ENCODE data around the gene TEX30.
A peak's percentile ranks its signal among the peaks of the same experiment; 100 is the strongest.
"Not testable (repeated sequence)": the region's sequence is repeated elsewhere in the genome, so short reads cannot be mapped to it uniquely, and the experiment has no call there.

TEX30 gene

DNA sequence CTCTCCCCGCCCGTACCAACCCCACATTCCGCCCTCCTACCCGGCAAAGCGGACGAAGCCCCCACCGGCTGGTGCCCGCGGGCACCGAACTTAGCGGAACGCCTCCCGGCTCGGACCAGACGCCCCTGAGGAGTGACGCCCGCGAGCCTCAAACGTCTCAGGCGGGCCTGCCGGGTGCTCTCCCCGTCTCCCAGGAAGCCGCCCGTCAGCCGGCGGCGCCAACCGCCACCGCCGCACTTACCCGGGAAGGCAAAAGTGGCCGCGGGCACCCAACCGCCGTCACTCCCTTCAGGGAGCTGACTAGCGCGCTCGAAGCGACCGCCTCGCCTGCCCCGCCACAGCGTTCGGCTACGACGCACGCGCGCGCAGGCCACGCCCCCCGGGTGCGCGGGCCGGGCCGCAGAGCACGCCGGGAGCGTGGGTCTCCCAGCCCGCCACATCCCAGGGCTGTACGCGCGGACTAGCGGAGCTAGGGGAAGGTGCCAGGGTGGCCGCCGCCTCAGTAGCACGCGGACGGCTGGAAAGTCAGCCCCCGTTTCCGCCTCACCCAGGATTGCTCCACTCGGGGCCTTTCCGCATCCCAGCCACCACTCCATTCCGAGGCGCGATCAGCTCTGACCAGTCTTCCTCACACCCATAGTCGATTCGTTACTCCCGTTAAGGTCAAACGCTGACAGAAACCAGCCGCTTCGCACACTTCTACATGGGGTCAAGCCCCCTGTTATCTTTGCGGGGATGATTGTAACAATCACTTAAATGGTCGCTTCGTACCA is at the start of gene TEX30:
TSS of gene TEX30 (minus strand) at position 346 of the 773 bp plus-strand sequence. CDS start 3,760 bp downstream, outside the sequence.
- peak; percentile 71 to 85 for DNase-seq (ENCODE audit: extremely low read depth in 1 of 2, low read depth in 1 of 2)

DNA sequence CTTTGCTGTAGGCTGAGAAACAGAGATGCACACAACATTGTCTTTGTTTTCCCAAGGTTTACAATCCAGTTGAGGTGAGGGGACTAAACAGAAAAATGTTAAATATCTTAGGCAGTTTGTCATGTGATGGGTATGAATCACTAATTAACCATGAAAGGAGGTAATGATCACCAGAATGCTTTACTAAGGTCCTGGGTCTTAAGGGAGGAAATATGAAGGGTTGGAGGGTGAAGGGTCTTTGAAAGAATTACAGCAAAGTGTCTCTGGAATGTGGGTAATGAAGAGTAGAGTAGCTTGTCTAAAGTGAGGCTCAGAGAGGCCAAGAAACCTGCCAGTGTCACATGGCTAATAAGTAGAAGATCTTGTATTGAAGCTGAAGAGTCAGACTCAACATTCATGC is 44.3 kb upstream of the TEX30 start:
- no peak for DNase-seq (ENCODE audit: extremely low read depth in 1 of 2, low read depth in 1 of 2)

DNA sequence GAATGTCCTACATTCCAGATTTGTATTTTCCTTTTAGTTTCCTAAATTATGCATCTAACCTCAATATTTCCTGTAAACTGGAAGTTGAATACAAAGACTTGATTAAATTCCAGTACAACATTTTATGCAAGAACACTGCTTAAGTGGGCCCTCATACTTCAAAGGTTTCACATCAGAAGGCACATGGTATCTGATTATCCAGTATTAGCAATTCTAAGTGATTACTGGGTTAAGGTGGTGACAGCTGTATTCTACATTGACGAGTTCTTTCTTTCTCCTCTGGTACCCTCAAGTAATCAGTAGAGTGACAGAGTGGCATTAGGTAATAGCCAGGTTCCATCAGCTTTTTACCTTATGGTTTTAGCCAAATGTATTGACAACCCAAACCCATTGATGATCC is 43.7 kb upstream of the TEX30 start:
- no peak for DNase-seq (ENCODE audit: extremely low read depth in 1 of 2, low read depth in 1 of 2)

DNA sequence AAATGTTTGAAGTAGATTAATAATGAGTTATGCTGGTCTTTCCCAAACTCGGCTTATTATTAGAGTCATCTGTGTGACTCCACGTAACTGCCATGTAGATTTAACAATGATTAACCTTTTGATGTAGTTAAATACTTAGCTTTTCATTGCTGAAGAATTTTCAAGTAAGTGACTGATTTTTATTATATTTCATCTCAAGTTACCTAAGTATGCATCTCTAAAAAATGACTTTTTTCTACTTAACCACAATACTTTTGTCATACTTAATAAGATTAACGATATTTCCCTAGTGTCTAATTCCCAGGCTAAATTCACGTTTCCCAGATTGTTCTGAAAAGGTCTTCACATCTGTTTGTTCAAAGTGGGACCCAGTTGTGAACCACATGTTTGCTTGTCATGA is 43.1 kb upstream of the TEX30 start:
- no peak for DNase-seq (ENCODE audit: extremely low read depth in 1 of 2, low read depth in 1 of 2)

DNA sequence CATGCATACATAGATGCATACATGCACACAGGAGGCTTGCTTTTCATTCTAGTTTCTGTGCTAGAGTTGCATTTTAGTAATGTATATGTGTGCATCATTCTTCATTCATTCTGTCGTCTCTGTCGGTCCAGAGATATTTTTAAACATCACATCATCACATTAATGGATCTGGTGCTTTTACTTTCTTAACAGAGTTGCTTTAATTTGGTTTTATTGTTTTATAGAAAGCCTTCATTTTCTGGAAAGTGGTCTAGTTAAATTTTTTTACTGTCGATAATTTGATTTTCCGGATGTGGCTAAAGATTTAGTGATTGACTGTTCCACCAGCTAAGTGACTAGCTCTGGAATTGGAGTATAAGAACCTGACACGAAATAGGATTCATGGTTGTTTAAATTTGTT is 42.2 kb upstream of the TEX30 start:
- no peak for DNase-seq (ENCODE audit: extremely low read depth in 1 of 2, low read depth in 1 of 2)

DNA sequence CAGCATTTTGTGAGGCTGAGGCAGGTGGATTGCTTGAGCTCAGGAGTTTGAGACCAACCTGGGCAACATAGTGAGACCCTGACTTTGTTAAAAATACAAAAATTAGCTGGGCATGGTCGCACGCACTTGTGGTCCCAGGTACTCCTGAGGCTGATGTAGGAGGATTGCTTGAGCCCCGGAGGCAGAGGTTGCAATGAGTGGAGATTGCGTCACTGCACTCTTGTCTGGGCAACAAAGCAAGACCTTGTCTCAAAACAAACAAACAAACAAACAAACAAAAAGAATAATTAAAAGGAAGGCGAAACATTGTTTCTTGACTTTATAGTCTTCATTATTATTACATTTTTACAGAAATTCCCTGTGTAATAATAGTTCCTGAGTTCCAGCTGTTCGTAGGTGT is 41.2 kb upstream of the TEX30 start:
- DNase-seq (ENCODE audit: extremely low read depth in 1 of 2, low read depth in 1 of 2) = no peak

DNA sequence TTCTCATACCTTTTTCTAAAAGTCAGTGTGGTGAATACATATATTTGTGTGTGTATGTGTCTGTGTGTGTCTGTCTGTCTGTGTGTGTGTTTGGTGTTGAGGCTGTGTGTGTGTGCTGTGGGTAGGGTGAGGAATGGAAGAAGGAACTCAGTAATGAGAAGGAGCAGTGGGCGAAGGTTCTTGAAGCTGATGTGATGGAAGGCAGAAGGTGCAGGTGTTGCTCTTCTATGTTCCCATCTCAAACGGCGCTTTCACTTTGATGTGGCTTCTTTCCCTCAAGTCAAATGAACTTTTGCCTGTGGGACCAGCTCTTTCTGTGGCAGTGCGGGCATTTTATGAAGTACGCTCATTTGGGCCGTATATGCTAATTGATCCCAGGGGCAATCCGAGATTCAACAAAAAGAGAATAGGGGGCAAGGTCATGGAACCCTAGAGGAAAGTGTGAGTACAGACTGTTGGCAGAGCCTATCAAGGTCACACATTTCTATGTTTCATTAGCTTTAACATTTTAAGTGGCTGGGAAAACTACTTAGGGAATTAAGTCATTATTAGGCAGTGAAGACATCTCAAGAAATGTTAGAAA is 40.5 kb upstream of the TEX30 start:
- no peak for DNase-seq (ENCODE audit: extremely low read depth in 1 of 2, low read depth in 1 of 2)

DNA sequence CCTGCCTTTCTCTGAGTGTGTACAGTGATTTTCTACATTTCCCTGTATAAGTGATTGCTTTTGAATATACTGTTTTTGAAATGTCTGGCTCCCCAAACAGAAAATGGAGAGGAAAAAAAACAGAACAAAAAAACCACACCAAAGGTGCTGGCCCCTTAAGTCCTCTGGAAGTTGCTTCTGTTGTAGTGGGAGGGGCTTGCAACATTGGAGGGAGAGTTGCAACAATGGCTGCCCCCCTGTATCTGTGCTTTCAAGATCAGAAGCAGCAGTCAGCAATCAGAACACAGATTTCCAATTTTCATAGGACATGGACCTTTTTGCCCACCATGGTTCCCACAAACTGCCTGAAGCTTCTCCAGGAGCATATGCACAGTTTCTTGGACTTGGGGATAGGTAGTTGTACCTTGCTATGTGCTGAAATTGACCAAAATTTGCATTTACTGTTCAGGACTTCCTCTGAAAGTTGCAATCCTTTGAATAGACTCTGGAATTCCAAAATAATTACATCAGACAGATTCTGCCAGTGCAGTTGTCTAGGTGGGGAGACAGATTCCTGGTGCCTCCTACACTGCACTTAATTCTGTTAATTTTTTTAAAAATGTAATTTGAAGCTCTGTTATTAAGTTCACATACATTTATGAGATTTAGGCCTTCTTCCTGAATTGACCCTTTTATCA is 39.2 kb upstream of the TEX30 start:
- DNase-seq (ENCODE audit: extremely low read depth in 1 of 2, low read depth in 1 of 2) = no peak

DNA sequence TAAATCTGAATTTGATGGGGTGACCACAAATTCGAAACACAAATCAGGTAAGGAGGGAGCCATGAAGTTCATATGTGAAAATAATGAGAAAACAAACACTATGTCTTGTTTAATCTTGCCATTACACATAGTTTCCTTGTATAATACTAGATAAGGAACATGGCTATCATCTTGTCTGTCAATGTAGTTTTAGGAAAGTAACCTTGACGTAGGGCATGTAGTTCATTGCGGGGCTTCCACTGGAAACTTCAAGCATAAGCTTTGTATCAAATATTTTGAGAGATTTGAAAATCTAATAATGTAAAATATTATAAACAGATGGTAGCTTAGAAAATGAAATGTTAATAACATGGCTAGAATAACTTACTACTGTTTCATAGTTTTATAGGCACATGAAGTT is 34.1 kb upstream of the TEX30 start:
- DNase-seq (ENCODE audit: extremely low read depth in 1 of 2, low read depth in 1 of 2) = no peak

DNA sequence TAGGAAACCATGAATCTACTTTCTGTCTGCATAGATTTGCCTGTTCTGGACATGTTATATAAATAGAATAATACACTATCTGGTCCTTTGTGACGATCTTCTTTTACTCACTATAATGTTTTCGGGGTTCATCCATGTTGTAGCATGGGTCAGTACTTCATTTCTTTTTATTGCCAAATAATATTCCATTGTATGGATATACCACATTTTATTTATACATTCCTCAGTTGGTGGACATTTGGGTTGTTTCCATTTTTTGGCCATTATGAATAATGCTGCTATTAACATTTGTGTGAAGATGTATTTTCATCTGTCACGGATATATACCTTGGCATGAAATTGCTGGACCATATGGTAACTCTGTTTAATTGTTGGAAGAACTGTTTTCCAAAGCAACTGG is 32.1 kb upstream of the TEX30 start:
- no peak for DNase-seq (ENCODE audit: extremely low read depth in 1 of 2, low read depth in 1 of 2)

DNA sequence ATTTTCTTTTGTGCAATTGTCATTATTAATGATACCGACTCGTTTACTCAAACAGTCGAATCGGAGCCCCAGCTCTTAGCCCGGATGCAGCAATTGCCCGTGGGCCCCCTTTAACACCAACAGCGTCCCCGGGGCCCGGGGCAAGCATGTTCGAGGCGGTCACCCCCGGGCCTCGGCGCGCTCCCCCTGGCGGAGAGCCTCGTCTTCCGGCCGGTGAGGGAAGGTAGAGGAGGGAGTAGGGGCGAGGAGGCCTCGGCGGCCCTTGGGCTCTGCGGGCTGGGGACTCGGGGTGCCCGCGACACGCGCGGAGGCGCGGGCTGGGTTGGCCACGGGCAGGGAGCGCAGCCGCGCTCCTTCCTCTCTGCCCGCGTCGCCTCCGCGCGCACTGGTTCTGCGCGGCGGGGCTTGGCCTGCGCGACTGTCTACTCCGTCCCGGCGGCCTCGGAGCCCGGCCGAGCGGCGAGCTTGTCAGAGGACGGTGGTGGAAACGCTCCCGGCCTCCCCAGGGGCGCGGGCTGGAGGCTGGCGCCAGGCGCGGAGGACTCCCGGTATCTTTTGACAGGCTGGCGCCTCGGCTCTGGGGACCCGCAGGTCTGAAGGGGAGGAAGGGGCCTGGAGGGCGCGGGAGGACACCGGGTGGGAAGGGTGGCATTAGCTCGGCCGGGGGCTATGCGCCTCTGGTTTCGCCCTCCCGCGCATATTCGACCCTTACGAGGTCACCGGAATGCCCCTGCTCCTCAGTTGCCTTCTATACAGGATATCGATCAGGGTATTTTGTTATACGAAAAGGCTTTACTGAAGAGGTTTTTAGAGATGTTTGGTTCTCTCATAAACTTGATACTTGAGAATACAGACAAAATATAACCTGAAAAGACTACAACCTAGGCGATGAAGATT is 26.8 kb upstream of the TEX30 start:
- peak; percentile 72 to 73 for DNase-seq (ENCODE audit: extremely low read depth in 1 of 2, low read depth in 1 of 2)

DNA sequence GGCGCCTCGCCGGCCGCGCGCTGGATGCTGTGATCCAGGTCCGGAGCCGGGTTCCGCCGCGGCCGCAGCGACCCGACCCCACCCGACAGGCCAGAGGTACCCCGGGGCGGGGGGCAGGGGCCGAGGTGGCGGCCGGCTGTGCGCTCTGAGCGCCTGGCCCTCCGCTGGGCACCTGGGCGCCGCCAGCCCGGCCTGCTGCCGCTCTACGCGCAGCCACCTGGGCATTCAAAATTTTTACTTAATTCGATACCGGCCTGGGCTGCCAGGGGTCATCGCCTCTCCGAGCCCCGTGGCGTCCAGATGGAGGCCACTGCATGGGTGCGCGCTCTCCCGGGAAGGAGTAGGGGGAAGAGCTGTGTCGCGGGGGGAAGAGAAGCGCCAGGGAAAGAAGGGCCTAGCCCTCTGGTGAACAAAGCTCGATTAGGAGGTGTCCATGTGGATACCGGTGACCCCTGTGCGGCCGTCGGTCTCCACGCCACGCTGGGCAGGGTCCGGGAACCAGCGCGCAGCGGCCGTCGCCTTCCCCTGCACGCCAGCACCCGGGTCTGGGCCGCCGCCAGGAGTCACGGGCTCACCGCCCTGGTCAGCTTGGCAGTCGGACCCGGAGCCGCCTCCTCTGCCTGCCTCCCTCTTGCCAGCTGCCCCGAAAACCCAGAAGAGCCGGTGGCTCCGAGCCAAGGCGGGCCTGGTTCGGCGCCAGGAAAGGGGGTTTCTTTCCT is 26.0 kb upstream of the TEX30 start:
- no peak for DNase-seq (ENCODE audit: extremely low read depth in 1 of 2, low read depth in 1 of 2)

DNA sequence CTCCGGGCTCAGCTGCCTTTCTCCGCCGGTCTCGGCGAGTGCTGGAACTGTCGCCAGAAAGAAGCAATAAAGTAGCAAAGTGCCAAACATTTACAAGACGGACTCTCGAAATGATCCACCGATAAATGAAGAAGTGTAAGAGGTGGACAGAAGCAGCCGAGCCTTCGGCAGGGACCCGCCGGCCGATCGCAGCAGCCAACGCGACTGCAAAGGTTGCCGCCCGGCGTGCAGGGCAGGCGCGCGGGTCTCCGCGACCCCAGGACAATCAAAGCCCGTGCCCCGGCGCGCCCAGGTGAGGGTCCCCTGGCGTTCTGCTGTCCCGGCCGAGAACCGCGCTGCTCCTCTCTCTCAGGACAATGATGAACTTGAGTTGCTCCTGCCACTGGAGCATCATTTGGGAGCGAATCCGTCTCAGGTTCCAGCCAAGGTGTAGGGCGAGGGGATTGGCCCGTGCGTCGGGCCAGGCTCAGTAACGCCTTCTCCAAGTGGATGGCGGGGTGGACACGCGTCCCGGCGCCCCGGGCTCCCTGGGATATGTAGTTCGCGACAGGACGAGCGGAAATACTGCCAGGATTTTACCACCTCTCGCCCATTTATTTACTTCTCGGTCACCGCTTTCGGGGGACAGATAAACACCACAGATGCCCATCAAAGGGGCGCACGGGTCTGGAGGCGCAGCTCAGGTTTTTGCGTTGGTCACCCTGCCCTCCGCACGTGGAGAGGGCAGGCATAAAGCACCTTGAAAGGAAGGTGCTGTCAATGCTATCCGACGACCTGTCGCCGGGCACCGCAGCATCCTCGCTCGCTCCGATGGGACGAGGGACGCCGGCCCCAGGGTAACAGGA is 25.2 kb upstream of the TEX30 start, which contains the start of the genes BIVM and POGLUT2:
TSS of gene BIVM (plus strand) at position 539 of the 845 bp plus-strand sequence. CDS start 8,149 bp downstream, outside the sequence.
TSS of gene POGLUT2 (minus strand) at position 396 of the 845 bp plus-strand sequence. CDS start at position 90, 306 bp downstream.
- peak; percentile 72 to 86 for DNase-seq (ENCODE audit: extremely low read depth in 1 of 2, low read depth in 1 of 2)

DNA sequence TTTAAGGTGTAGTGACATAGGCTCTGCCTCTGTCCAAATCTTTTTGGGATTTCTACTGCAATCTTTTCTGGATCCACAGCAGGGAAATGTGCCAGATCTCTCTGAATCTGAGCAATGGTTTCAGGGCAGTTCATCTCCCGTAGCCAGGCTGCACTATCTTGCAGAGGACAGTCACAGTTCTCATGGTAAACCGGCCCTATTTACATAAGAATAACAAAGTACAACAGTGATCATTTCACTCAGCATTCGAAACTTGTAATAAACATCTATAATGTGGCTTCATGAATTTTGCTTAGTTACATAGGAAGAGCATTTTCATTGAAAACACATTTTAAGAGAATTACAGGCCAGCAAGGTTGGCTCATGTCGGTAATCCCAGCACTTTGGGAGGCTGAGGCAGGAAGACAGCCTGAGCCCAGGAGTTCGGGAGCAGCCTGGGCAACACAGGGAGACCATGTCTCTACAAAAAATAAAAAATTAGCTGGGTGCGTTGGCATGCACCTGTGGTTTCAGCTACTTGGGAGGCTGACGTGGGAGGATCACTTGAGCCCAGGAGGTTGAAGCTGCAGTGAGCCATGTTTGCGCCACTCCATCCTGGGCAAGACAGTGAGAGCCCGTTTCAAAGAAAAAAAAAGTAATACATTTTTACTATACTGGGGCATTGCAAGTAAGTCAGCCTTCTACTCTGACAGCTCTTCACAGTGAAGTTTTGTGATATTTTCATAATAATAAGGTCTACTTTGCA is 20.2 kb upstream of the TEX30 start:
- no peak for DNase-seq (ENCODE audit: extremely low read depth in 1 of 2, low read depth in 1 of 2)

DNA sequence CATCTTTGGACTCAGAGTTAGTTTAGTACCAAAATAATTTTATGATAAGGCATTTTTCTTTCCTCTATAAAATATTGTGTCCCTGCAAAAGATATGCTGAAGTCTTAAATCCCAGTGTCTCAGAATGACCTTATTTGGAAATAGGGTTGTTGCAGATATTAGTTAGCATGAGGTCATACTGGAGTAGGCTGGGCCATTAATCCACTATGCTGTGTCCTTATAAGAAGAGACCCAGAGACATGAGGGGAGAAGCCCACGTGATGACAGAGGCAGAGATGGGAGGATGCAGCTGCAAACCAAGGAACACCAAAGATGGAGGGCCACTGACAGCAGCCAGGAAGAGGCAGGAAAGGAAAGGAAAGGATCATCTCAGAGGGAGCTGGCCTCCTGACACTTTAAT is 18.8 kb upstream of the TEX30 start:
- DNase-seq (ENCODE audit: extremely low read depth in 1 of 2, low read depth in 1 of 2) = no peak

DNA sequence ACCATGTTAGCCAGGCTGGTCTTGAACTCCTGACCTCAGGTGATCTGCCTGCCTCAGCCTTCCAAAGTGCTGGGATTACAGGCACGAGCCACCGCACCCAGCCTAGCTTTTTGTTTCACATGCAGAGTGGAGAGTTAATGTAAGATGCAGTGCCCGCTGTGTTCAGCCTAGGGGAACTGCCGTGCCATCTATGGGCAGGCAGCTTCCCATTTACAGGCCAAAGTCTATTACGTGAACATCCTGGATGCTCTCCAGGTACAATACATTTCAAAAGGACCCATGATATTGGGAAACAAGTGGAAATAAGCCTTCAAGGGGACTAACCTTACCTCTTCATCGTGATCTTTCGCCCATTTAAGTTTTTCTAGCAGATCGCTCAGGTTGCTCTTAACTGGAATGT is 15.1 kb upstream of the TEX30 start:
- DNase-seq (ENCODE audit: extremely low read depth in 1 of 2, low read depth in 1 of 2) = no peak

DNA sequence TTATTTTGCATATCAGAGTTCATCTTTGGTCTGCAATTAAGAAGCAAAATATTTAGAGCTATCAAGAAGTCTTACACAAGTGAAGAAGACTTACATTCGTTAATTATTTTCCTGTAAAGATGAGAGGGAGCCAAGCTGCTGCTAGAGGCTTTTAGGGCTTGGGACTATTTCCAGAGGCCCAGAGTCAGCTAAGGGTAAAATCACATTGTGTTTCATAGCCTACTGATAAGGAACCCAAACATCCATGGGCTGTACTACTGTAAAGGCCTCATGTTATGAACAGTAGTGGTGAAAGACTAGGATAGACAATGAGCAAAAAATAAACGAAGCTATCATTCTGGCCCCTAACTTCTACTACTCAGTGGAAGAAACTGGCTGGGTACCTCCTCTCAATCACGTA is 10.9 kb upstream of the TEX30 start:
- DNase-seq (ENCODE audit: extremely low read depth in 1 of 2, low read depth in 1 of 2) = no peak

DNA sequence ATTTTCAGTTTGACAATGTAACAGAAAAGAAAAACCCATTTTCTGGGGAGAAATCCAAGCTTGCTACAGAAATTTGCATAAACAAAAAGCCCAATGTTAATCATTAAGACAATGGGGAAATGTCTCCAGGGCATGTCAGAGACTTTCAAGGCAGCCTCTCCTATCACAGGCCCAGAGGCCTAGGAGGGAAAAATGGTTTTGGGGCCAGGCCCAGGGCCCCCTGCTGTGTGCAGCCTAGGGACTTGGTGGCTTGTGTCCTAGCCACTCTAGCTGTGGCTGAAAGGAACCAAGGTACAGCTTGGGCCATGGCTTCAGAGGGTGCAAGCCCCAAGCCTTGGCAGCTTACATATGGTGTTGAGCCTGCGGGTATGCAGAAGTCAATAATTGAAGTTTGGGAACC is 8.0 kb upstream of the TEX30 start:
- no peak for DNase-seq (ENCODE audit: extremely low read depth in 1 of 2, low read depth in 1 of 2)

DNA sequence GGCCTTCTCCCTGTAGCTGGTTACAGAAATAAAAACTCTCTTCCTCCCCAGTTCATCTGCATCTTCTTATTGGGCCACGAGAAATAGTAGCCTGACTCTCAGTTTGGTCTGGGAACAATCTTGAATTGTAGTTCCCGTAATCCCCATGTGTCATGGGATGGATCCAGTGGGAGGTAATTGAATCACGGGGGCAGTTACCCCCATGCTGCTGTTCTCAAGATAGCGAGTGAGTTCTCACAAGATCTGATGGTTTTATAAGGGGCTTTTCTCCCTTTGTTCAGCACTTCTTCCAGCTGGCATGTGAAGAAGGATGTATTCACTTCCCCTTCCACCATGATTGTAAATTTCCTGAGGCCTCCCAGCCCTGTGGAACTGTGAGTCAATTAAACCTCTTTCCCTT is 7.1 kb upstream of the TEX30 start:
- DNase-seq (ENCODE audit: extremely low read depth in 1 of 2, low read depth in 1 of 2) = not testable (repeated sequence)
